ENCODE data around the gene VTCN1.

- TF ChIP-seq CTCF (IDR thresholded peaks at IDR 0.05) (no peak), POLR2A (IDR thresholded peaks at IDR 0.05) (no peak)
Measured at GRCh38 chr1:117189726-117190125, 21.0 kb downstream of the VTCN1 start.
